Right atrium auricular region (tissue), 2 donors: ENCODE data around the gene PRDM16. TPM values are rescaled to one million over a fixed set of nuclear protein-coding genes. Genes with fewer than 3 reads are reported as not detected.

Experiments
- DNase-seq: peaks from one replicate; pipeline ENCODE4 v3.0.0-alpha.2; 2019; ENCODE audit warnings: low spot score
- H3K27ac ChIP-seq, 2 donors: fragments of 200-600 bp; sonication (generic); 1 replicate in 1 of 2; 2 replicates in 1 of 2; pipeline ENCODE4 v1.5.1; 2016 to 2019
- H3K27me3 ChIP-seq, 2 donors: fragments of 200-600 bp; sonication (generic); one replicate each; pipeline versions ENCODE4 v1.5.1 to v1.6.0; 2017 to 2019
- H3K36me3 ChIP-seq: fragments of 200-600 bp; sonication (generic); one replicate; pipeline ENCODE4 v1.5.1; 2016
- H3K4me1 ChIP-seq, 2 donors: fragments of 200-600 bp; sonication (generic); one replicate each; pipeline versions ENCODE4 v1.5.1 to v1.6.0; 2017 to 2019
- H3K4me3 ChIP-seq, 2 donors: fragments of 200-600 bp; sonication (generic); 1 replicate in 1 of 2; 2 replicates in 1 of 2; pipeline ENCODE4 v1.5.1; 2017 to 2019; ENCODE audit warnings: mild to moderate bottlenecking in 1 of 2, moderate library complexity in 1 of 2
- H3K9me3 ChIP-seq, 2 donors: fragments of 200-600 bp; sonication (generic); one replicate each; pipeline ENCODE4 v1.5.1; 2019
- CTCF ChIP-seq, 2 donors: fragments of 200-600 bp; sonication (generic); IDR thresholded peaks; one replicate each; pipeline ENCODE4 v1.5.1; 2019; ENCODE audit warnings: antibody characterized with exemption in 2 of 2
- total RNA-seq, 2 donors: library from RNA; depleted of rRNA; stranded (reverse); fragments of >200 nt; gene quantifications; one replicate each; pipeline ENCODE4 v1.1.0, GENCODE V29; 2016

PRDM16 gene
- total RNA-seq, 2 donors from 2014 or later = 0.22 to 3.3 TPM

DNA sequence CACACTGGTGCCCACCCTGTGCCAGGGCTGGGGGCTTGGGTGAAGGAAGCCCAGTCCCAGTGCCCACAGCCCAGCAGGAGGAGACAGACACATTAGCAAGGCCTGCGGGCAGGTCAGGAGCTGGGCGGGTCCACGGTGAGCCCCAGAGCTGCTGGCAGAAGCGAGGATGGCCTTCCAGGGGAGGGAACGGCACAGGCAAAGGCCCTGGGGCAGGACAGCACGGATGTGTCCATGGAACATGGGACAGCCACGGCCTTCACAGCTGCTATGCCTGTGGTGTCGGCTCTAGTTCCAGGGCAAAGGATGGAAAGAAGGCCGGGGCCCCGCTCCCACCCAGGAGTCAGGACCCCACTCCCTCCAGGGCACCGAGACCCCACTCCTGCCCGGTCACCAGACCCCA is 220.5 kb downstream of the PRDM16 start:
- no peak for TF ChIP-seq CTCF (IDR thresholded peaks at IDR 0.05)
- Histone ChIP-seq H3K4me3 (no peak overlapping the region), H3K27ac (no peak overlapping the region), H3K4me1 (peaks cover 0 to 7% of the 10 kb centered on the region in 2 donors), H3K27me3 (no peaks in the 10 kb centered on the region), H3K36me3 (no peaks in the 10 kb centered on the region), H3K9me3 (no peaks in the 10 kb centered on the region)
- no peak for DNase-seq

DNA sequence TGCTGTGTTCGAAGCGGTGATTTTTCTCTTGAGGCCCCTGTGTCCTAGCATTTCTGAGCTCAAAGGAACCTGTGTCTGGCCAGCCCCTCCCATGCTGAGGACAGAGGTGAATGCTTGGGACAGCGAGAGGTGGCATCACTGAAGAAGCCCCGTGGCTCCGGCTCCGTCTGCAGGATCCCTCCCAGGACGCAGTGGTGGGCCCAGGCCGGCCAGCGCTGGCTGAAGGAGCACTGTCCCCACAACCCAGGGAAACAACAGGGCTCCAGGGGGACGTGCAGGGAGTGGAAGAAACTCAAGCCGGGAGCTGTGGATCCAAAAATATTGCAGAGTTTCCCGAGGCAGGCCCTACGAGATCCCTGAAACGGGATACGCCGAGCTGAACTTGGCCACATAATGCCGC is 221.4 kb downstream of the PRDM16 start:
- Histone ChIP-seq H3K27me3 (no peaks in the 10 kb centered on the region), H3K9me3 (no peaks in the 10 kb centered on the region), H3K36me3 (no peaks in the 10 kb centered on the region), H3K4me3 (no peak overlapping the region), H3K27ac (no peak overlapping the region), H3K4me1 (peaks cover 0 to 7% of the 10 kb centered on the region in 2 donors)
- no peak for TF ChIP-seq CTCF (IDR thresholded peaks at IDR 0.05)
- no peak for DNase-seq

- H3K36me3 ChIP-seq = no peaks in the 10 kb centered on the region
- no peak for DNase-seq
- H3K4me3 ChIP-seq = no peak overlapping the region
- peaks cover 0 to 7% of the 10 kb centered on the region in 2 donors for H3K4me1 ChIP-seq
- no peak for TF ChIP-seq CTCF (IDR thresholded peaks at IDR 0.05)
- no peak overlapping the region for H3K27ac ChIP-seq
- no peaks in the 10 kb centered on the region for H3K27me3 ChIP-seq
- no peaks in the 10 kb centered on the region for H3K9me3 ChIP-seq
These were observed 221.9 kb downstream of the PRDM16 start for GRCh38 chr1:3290915-3291314.

- Histone ChIP-seq H3K9me3 (no peaks in the 10 kb centered on the region), H3K4me3 (no peak overlapping the region), H3K36me3 (no peaks in the 10 kb centered on the region), H3K27ac (no peak overlapping the region), H3K27me3 (no peaks in the 10 kb centered on the region), H3K4me1 (peaks cover 0 to 7% of the 10 kb centered on the region in 2 donors)
- TF ChIP-seq CTCF (IDR thresholded peaks at IDR 0.05) = no peak
- no peak for DNase-seq
These were observed 223.2 kb downstream of the PRDM16 start for GRCh38 chr1:3292051-3292722.

GRCh38 chr1:3292868-3293562 is 224.0 kb downstream of the PRDM16 start:
- Histone ChIP-seq H3K4me3 (no peak overlapping the region), H3K4me1 (peaks cover 0 to 7% of the 10 kb centered on the region in 2 donors), H3K27me3 (no peaks in the 10 kb centered on the region), H3K36me3 (no peaks in the 10 kb centered on the region), H3K9me3 (no peaks in the 10 kb centered on the region), H3K27ac (no peak overlapping the region)
- DNase-seq = no peak
- no peak for TF ChIP-seq CTCF (IDR thresholded peaks at IDR 0.05)
